ENCODE measurements around the gene VSIR. TPM values are rescaled to one million over a fixed set of nuclear protein-coding genes. Genes with fewer than 3 reads are reported as not detected.
A peak's percentile ranks its signal among the peaks of the same experiment; 100 is the strongest.

VSIR gene
- total and polyA plus RNA-seq, 9 of the 15 experiments (the other 6 are each of a cell fraction or from before 2014, with no cell fraction given): 0.14 to 20.5 (median 9.3) TPM

- no peak for TF ChIP-seq HMGXB4 (CRISPR knock-in tag; IDR thresholded peaks at IDR 0.05)
- TF ChIP-seq TOE1 (IDR thresholded peaks at IDR 0.05; ENCODE audit: borderline replicate concordance): no peak
- no peak for TF ChIP-seq TOE1 (CRISPR knock-in tag; IDR thresholded peaks at IDR 0.05; ENCODE audit: borderline replicate concordance, low read depth)
- TF ChIP-seq HINFP (tag; conservative IDR thresholded peaks at IDR 0.05; ENCODE audit: low read depth): no peak
- TF ChIP-seq GABPA (tag; conservative IDR thresholded peaks at IDR 0.05; ENCODE audit: low read depth): peak; percentile 43; the same call in 1 of the 2 replicates
- TF ChIP-seq CHD7 (IDR thresholded peaks at IDR 0.05; ENCODE audit: low read depth, low read length): no peak
- TF ChIP-seq STAT5A (IDR thresholded peaks at IDR 0.05; ENCODE audit: borderline replicate concordance, low read length): no peak
- TF ChIP-seq ARID3B (CRISPR knock-in tag; IDR thresholded peaks at IDR 0.05; ENCODE audit: borderline replicate concordance): no peak
- no peak for TF ChIP-seq THRAP3 (IDR thresholded peaks at IDR 0.05; ENCODE audit: borderline replicate concordance)
- no peak for TF ChIP-seq SMARCA4 (IDR thresholded peaks at IDR 0.05)
- TF ChIP-seq SP2 (IDR thresholded peaks at IDR 0.05; ENCODE audit: extremely low read depth, low read depth, low read length, poor library complexity, severe bottlenecking): no peak
These were observed 44.1 kb downstream of the VSIR start (continued) for GRCh38 chr10:71729161-71729636.
